Measurements from ENCODE around the gene SLC4A7. TPM values are rescaled to one million over a fixed set of nuclear protein-coding genes. Genes with fewer than 3 reads are reported as not detected.

Gene SLC4A7
- total RNA-seq, 6 experiments from 2014 or later: 3.0 to 9.9 (median 5.8) TPM

DNA sequence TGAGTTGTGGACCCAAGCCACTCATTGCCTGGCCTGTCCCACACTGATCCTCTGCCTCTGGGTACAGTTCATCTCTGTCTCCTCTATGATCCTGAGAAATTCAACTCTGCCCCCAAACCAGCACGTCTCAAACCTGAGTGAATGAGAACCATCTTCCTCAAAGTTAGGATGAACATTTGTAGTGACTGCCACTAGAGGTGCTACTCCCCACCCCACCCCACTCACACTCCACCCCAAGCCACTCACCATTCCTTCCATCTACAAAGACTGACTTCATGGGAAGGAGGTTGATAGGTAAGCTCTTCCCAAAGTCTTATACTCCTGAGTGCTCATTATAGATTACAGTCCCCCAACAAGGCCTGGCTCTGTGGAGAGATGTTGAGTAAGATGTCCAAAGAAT lies 158.8 kb downstream of the SLC4A7 start:
- ATAC-seq (no peak), DNase-seq (no peak)
- H3K9me3 ChIP-seq: no peaks in the 10 kb centered on the region
- intact Hi-C loops (cut with DNase I): no loop called here
- H3K4me1 ChIP-seq: peaks cover 0 to 6% (median 2%) of the 10 kb centered on the region in 4 donors
- no peak overlapping the region for H3K4me3 ChIP-seq
- H3K36me3 ChIP-seq: no peaks in the 10 kb centered on the region
- H3K27me3 ChIP-seq: no peaks in the 10 kb centered on the region
- no peak overlapping the region for H3K27ac ChIP-seq
- TF ChIP-seq CTCF (IDR thresholded peaks at IDR 0.05): no peak
- TF ChIP-seq POLR2A (IDR thresholded peaks at IDR 0.05): no peak
- WGBS (ENCODE audit: insufficient coverage, low coverage, low lambda C conversion rate, missing lambda C conversion rate): no CpG with 5 or more reads among the region's 1 CpG

GRCh38 chr3:27324686-27325085 lies 159.5 kb downstream of the SLC4A7 start:
- intact Hi-C loops (cut with DNase I): no loop called here
- H3K36me3 ChIP-seq: no peaks in the 10 kb centered on the region
- TF ChIP-seq POLR2A (IDR thresholded peaks at IDR 0.05) (no peak), CTCF (IDR thresholded peaks at IDR 0.05) (no peak)
- no peaks in the 10 kb centered on the region for H3K27me3 ChIP-seq
- WGBS (ENCODE audit: insufficient coverage, low coverage, low lambda C conversion rate, missing lambda C conversion rate): 80% methylated on average over 2 of the region's 2 CpGs
- DNase-seq (no peak), ATAC-seq (no peak)
- H3K9me3 ChIP-seq: no peaks in the 10 kb centered on the region
- no peak overlapping the region for H3K27ac ChIP-seq
- H3K4me1 ChIP-seq: peaks cover 0 to 13% (median 3%) of the 10 kb centered on the region in 4 donors
- no peak overlapping the region for H3K4me3 ChIP-seq

GRCh38 chr3:27323087-27323570 lies 161.1 kb downstream of the SLC4A7 start:
- ATAC-seq: no peak
- Histone ChIP-seq H3K27ac (no peak overlapping the region), H3K4me3 (no peak overlapping the region), H3K9me3 (no peaks in the 10 kb centered on the region), H3K36me3 (no peaks in the 10 kb centered on the region), H3K27me3 (no peaks in the 10 kb centered on the region), H3K4me1 (peaks cover 0 to 19% (median 4%) of the 10 kb centered on the region in 4 donors)
- WGBS (ENCODE audit: insufficient coverage, low coverage, low lambda C conversion rate, missing lambda C conversion rate): 56% methylated on average over 1 of the region's 3 CpGs
- TF ChIP-seq CTCF (IDR thresholded peaks at IDR 0.05): no peak
- no peak for TF ChIP-seq POLR2A (IDR thresholded peaks at IDR 0.05)
- DNase-seq: no peak
- intact Hi-C loops (cut with DNase I): no loop called here

Small RNA genes within 50 kb of the gene (small RNA-seq; reads per million reads assigned to genes)
- gene AC137675.1: 0 reads per million in 2 experiments
- gene RNU1-96P: 0 reads per million in 2 experiments

Other genes with a start within 250 kb of the SLC4A7 start
- gene NEK10, start 115.0 kb downstream of the SLC4A7 start, total RNA-seq: 1 to 10 TPM in 3 of 6 experiments, under 1 TPM in 3; 0.43 to 2.5 (median 0.87) TPM
- 1 to 10 TPM in 1 of 6 experiments, under 1 TPM in 5; 0.11 to 1.0 (median 0.33) TPM for gene EOMES, start 237.9 kb upstream of the SLC4A7 start, total RNA-seq